Thyroid gland (tissue), 4 donors: ENCODE measurements around the gene CAMK1G.

Source experiments
- POLR2A ChIP-seq, 2 donors: fragments of 450-650 bp; IDR thresholded peaks; one replicate each; pipeline ENCODE4 v1.6.1; 2017; ENCODE audit warnings: antibody characterized with exemption in 2 of 2, mild to moderate bottlenecking in 2 of 2, moderate library complexity in 1 of 2
- TF ChIP-seq, protein P1 (sequence below), 6 experiments: fragments of 200-600 bp in 3 of 6; fragments of 450-650 bp in 3 of 6; sonication (generic) in 3 of 6; IDR thresholded peaks; one replicate each; pipeline ENCODE4 v1.5.1; 2016 to 2019; ENCODE audit warnings: antibody characterized with exemption in 6 of 6, mild to moderate bottlenecking in 2 of 6, inconsistent platforms in 1 of 6, moderate library complexity in 1 of 6

- TF ChIP-seq, protein P1, sequence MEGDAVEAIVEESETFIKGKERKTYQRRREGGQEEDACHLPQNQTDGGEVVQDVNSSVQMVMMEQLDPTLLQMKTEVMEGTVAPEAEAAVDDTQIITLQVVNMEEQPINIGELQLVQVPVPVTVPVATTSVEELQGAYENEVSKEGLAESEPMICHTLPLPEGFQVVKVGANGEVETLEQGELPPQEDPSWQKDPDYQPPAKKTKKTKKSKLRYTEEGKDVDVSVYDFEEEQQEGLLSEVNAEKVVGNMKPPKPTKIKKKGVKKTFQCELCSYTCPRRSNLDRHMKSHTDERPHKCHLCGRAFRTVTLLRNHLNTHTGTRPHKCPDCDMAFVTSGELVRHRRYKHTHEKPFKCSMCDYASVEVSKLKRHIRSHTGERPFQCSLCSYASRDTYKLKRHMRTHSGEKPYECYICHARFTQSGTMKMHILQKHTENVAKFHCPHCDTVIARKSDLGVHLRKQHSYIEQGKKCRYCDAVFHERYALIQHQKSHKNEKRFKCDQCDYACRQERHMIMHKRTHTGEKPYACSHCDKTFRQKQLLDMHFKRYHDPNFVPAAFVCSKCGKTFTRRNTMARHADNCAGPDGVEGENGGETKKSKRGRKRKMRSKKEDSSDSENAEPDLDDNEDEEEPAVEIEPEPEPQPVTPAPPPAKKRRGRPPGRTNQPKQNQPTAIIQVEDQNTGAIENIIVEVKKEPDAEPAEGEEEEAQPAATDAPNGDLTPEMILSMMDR (IDR thresholded peaks at IDR 0.05) = peak in 5 of 6 experiments; percentile 39 to 78 (median 65)
- no peak for TF ChIP-seq POLR2A (IDR thresholded peaks at IDR 0.05)
Observed at GRCh38 chr1:209565759-209566678, 17.5 kb upstream of the CAMK1G start.
